Measurements from ENCODE around the gene FRMD5.

- TF ChIP-seq, protein P1, sequence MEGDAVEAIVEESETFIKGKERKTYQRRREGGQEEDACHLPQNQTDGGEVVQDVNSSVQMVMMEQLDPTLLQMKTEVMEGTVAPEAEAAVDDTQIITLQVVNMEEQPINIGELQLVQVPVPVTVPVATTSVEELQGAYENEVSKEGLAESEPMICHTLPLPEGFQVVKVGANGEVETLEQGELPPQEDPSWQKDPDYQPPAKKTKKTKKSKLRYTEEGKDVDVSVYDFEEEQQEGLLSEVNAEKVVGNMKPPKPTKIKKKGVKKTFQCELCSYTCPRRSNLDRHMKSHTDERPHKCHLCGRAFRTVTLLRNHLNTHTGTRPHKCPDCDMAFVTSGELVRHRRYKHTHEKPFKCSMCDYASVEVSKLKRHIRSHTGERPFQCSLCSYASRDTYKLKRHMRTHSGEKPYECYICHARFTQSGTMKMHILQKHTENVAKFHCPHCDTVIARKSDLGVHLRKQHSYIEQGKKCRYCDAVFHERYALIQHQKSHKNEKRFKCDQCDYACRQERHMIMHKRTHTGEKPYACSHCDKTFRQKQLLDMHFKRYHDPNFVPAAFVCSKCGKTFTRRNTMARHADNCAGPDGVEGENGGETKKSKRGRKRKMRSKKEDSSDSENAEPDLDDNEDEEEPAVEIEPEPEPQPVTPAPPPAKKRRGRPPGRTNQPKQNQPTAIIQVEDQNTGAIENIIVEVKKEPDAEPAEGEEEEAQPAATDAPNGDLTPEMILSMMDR (IDR thresholded peaks at IDR 0.05): no peak
- no peak for TF ChIP-seq POLR2A (IDR thresholded peaks at IDR 0.05)
Observed at GRCh38 chr15:43974852-43975251, 220.2 kb downstream of the FRMD5 start.
